Measurements from ENCODE around the gene SLC16A10.
"Not testable (repeated sequence)": the region's sequence is repeated elsewhere in the genome, so short reads cannot be mapped to it uniquely, and the experiment has no call there.

SLC16A10 gene, protein sequence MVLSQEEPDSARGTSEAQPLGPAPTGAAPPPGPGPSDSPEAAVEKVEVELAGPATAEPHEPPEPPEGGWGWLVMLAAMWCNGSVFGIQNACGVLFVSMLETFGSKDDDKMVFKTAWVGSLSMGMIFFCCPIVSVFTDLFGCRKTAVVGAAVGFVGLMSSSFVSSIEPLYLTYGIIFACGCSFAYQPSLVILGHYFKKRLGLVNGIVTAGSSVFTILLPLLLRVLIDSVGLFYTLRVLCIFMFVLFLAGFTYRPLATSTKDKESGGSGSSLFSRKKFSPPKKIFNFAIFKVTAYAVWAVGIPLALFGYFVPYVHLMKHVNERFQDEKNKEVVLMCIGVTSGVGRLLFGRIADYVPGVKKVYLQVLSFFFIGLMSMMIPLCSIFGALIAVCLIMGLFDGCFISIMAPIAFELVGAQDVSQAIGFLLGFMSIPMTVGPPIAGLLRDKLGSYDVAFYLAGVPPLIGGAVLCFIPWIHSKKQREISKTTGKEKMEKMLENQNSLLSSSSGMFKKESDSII

DNA sequence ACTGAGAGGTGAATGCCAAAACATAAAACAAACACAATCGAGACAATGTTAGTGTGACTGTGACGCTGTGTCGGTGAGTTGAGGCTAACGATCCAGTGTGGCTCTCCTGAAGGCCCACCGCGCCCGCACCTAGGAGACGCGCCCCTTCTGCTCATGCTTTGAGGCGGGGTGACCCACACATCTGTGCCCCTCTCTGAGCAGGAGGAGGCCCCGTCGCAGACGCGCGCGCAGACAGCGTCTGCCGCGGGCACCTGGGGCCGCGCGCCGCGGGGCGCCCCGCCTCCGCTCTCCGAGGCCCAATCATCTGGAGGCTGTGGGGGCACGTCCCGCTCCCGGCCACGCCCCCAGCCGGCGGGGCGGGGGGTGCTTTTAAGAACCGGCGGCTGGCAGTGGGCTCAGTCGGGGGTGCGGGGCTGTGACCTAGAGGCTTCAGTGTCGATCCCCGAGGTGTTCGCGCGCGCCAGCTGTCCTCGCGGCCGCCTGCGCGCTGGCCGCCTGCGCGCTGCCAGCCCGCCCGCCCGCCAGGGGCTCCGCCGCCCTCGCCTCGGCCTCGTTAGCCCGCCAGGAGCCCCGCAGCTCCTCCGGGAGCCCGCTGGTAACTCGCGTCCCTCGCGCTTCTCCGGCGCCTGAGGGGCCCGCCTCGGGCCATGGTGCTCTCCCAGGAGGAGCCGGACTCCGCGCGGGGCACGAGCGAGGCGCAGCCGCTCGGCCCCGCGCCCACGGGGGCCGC is at the start of gene SLC16A10:
Gene SLC16A10, plus strand, starts transcription at position 398 of the 730 bp plus-strand sequence. Its CDS starts 250 bp downstream, at position 648.
- Mint-ChIP-seq H3K36me3 (ENCODE audit: low read depth) (peaks cover 2% of the 10 kb centered on the region), H3K4me3 (peak within 1 kb of the TSS; percentile 87), H3K9me3 (no peaks in the 10 kb centered on the region), H3K4me1 (ENCODE audit: low read depth) (peaks cover 36% of the 10 kb centered on the region), H3K27ac (peak within 1 kb of the TSS; percentile 87), H3K27me3 (peaks cover 10% of the 10 kb centered on the region)
- peak; percentile 84 for DNase-seq

DNA sequence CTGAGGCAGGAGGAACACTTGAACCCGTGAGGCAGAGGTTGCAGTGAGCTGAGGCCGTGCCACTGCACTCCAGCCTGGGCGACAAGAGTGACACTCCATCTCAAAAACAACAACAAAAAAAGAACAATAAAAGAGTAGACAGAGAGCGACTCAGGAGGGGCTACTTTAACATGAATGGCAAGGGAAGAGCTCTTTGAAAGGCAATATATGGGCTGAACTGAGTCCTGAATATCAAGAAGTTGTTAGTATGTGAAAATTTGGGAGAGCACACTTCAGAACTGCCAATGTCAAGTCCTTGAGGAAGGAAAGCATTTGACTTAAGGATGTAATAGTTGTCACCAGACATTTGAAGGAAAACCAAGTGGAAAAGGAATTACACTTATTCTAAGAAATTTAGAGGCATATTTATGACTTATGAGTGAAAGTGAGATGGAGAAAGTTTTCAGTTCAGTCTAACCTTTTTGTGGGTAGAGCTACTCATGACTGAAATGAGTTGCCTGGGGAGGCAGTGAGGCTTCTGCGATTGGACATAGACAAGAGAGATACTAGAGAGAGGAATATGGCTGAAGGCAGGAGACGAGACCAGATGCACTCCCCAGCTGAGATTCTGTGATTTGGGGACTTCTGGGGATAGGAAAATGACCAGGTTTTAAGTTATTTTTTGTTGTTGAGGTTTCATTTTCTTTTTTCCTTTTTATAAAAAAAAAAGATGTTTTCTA is 48.6 kb upstream of the SLC16A10 start:
- Mint-ChIP-seq H3K9me3 (no peaks in the 10 kb centered on the region), H3K36me3 (ENCODE audit: low read depth) (no peaks in the 10 kb centered on the region), H3K27ac (peak overlapping the region; percentile 51), H3K4me3 (no peak overlapping the region), H3K27me3 (peaks cover 2% of the 10 kb centered on the region), H3K4me1 (ENCODE audit: low read depth) (peaks cover 9% of the 10 kb centered on the region)
- DNase-seq, result no peak

DNA sequence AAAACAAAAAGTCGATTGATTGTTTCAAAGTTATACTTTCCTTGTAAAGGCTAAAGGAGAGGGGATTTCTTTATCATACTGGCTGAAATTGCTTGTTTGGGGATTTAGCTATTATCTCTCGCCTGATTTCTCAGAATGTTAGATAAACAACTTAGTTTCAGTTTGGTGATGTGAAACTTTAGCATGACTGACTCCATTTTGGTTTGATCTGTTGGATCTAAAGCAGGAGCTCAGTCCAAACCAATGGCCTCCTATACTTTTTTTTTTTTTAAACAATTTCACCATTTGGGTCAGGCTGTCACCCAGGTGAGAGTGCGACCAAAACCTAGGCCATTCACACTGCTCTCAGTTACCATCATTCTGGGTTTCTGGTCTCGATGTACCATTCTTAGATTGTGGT is 45.4 kb upstream of the SLC16A10 start:
- DNase-seq, result no peak
- no peaks in the 10 kb centered on the region for H3K36me3 Mint-ChIP-seq (ENCODE audit: low read depth)
- H3K4me3 Mint-ChIP-seq, result no peak overlapping the region
- no peaks in the 10 kb centered on the region for H3K9me3 Mint-ChIP-seq
- H3K27me3 Mint-ChIP-seq, result peaks cover 2% of the 10 kb centered on the region
- H3K4me1 Mint-ChIP-seq (ENCODE audit: low read depth), result peaks cover 9% of the 10 kb centered on the region
- H3K27ac Mint-ChIP-seq, result no peak overlapping the region

DNA sequence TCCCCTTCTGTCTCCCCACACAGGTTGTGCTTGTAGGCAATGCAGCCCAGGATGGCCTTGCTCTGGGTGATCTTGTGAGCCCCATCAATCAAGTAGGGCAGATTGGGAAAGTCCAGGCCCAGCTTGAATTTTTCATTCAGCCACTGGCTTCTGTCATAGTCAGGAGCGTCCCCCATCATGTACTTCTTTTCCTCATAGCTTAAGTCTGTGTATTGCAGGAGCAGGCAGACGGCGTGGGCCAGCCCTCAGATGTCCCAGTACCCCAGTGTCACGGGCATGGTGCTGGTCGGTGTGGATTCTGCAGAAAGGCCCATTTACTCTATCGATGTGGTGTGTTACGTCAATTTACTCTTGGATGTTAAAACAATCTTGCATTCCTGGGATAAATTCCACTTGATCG is 40.1 kb upstream of the SLC16A10 start:
- no peak for DNase-seq
- no peaks in the 10 kb centered on the region for H3K9me3 Mint-ChIP-seq
- H3K36me3 Mint-ChIP-seq (ENCODE audit: low read depth), result no peaks in the 10 kb centered on the region
- no peaks in the 10 kb centered on the region for H3K27me3 Mint-ChIP-seq
- H3K4me3 Mint-ChIP-seq, result no peak overlapping the region
- no peak overlapping the region for H3K27ac Mint-ChIP-seq
- H3K4me1 Mint-ChIP-seq (ENCODE audit: low read depth), result no peaks in the 10 kb centered on the region

DNA sequence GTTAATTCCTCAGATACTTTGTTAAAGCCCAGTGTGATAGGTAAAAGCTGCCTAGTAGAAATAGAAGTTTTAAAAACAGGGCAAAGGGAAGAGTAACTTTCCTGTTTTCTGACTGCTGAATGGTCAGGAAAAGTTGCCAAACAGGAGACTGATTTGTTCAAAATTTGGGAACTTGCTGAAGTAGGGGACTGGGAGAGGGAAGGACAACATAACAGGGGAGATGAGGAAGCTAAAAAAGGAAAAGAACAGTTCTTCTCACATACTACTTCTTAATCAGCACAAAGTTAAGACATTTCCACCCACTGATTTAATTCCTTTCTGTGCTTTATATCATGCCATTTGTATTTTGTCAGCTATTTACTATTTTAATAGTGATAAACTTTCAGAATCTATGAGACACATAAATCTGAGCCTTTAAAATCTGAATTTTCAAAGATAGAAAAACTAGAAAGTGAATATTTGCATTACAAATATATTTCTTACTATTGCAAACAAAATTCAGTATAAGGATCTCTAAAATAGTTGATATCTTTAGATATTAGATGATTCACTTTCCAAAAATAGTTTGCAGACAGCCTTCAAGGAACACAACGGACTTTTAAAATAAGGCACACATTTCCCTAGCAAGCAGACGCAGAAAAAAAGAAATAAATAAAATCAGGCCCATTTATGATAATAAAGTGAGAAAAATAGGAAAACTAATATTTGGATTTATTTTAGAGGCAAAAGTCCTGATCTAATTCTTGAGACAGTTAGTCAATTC is 36.9 kb upstream of the SLC16A10 start:
- no peaks in the 10 kb centered on the region for H3K36me3 Mint-ChIP-seq (ENCODE audit: low read depth)
- H3K4me1 Mint-ChIP-seq (ENCODE audit: low read depth), result no peaks in the 10 kb centered on the region
- H3K27me3 Mint-ChIP-seq, result no peaks in the 10 kb centered on the region
- H3K9me3 Mint-ChIP-seq, result no peaks in the 10 kb centered on the region
- no peak overlapping the region for H3K4me3 Mint-ChIP-seq
- H3K27ac Mint-ChIP-seq, result no peak overlapping the region
- DNase-seq, result no peak

DNA sequence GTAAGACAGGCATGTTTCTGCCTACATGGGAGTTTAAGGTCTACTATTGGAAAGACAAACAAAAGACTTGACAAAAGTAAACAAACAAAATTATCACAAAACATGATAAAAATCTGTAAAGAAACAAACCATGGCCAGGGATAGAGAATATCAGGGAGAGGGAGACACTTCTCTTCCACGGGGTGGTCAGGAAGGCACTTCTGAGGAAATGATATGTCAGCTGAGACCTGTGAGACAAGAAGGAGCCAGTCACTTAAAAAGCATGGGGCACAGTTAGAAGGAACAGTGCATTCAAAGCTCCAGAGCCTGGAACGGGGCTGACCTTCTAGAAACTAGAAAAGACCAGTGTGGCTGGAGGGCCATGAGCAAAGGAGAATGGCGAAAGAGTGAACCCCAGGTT is 35.1 kb upstream of the SLC16A10 start:
- no peak overlapping the region for H3K27ac Mint-ChIP-seq
- H3K4me1 Mint-ChIP-seq (ENCODE audit: low read depth), result no peaks in the 10 kb centered on the region
- H3K9me3 Mint-ChIP-seq, result no peaks in the 10 kb centered on the region
- no peaks in the 10 kb centered on the region for H3K36me3 Mint-ChIP-seq (ENCODE audit: low read depth)
- DNase-seq, result no peak
- H3K27me3 Mint-ChIP-seq, result no peaks in the 10 kb centered on the region
- H3K4me3 Mint-ChIP-seq, result no peak overlapping the region

DNA sequence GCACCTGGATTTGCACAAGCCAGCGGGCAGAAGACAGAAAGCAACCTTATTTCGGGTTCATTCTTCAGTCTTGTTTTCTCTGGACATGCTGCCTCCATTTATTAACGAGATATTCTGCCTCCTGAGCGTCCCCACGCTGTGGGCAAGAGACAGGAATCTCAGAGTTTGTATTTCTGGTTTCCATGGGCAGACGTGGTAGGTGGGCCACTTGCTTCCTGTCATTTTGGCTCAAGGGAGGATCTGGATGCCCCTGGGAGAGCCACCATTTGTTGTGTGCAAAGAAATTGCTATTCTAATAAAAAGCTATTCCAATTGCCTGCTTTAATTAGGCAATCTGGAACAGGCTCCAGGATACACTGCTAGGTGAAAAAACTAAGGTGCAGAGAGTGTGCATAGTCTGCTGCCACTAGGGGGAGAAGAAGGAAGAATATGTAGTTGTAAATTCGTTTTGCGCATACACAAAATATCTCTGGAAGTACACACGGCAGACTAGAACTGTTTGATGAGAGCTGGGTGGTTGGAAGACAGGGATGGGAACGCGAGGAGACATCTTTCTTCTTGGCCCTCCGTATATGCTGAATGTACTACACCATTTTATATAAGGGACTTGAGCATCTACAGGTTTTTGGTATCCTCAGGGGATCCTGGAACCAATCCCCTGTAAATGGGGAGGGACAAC is 30.1 kb upstream of the SLC16A10 start:
- Mint-ChIP-seq H3K36me3 (ENCODE audit: low read depth) (no peaks in the 10 kb centered on the region), H3K27ac (no peak overlapping the region), H3K9me3 (no peaks in the 10 kb centered on the region), H3K27me3 (no peaks in the 10 kb centered on the region), H3K4me3 (no peak overlapping the region), H3K4me1 (ENCODE audit: low read depth) (peaks cover 2% of the 10 kb centered on the region)
- no peak for DNase-seq

DNA sequence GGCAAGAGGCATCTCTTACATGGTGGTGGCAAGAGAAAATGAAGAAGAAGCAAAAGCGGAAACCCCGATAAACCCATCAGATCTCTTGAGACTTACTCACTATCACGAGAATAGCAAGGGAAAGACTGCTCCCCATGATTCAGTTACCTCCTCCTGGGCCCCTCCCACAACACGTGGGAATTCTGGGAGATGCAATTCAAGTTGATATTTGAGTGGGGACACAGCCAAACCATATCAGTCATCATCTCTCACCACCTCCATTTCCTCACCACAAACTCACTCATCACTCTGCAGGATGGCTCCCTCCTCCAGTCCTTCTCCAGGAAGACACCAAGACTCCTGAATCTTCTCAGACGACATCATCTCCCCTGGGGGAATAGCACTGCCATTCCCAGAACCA is 25.8 kb upstream of the SLC16A10 start:
- peaks cover 2% of the 10 kb centered on the region for H3K4me1 Mint-ChIP-seq (ENCODE audit: low read depth)
- no peak overlapping the region for H3K4me3 Mint-ChIP-seq

DNA sequence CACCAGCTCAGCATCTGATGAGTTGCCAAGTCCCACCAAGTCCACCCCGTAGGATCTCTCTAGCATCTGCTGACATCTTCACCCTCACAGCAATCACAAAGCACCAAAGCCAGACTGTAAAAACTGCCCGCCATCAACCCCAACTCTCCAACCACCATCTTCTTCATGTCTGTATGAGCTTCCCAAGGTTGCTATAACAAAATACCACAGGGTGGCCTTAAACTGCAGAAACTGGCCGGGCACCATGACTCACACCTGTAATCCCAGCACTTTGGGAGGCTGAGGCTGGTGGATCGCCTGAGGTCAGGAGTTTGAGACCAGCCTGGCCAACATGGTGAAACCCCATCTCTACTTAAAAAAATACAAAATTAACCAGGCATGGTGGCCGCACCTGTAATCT is 25.3 kb upstream of the SLC16A10 start:
- not testable (repeated sequence) for H3K4me1 Mint-ChIP-seq (ENCODE audit: low read depth); DNase-seq; H3K36me3 Mint-ChIP-seq (ENCODE audit: low read depth); H3K27ac Mint-ChIP-seq; H3K9me3 Mint-ChIP-seq; H3K4me3 Mint-ChIP-seq; H3K27me3 Mint-ChIP-seq

More for the DNA sequence above, 25.8 kb upstream of the SLC16A10 start:
- no peak overlapping the region for H3K27ac Mint-ChIP-seq
- no peaks in the 10 kb centered on the region for H3K9me3 Mint-ChIP-seq
- H3K36me3 Mint-ChIP-seq (ENCODE audit: low read depth), result no peaks in the 10 kb centered on the region
- H3K27me3 Mint-ChIP-seq, result peaks cover 4% of the 10 kb centered on the region
- DNase-seq, result no peak

DNA sequence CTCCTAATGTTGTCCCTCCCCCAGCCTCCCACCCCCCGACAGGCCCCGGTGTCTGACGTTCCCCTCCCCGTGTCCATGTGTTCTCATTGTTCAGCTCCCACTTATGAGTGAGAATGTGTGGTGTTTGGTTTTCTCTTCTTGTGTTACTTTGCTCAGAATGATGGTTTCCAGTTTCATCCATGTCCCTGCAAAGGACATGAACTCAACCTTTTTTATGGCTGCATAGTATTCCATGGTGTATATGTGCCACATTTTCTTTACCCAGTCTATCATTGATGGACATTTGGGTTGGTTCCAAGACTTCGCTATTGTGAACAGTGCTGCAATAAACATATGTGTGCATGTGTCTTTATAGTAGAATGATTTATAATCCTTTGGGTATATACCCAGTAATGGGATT is 24.4 kb upstream of the SLC16A10 start:
- DNase-seq; H3K4me1 Mint-ChIP-seq (ENCODE audit: low read depth); H3K4me3 Mint-ChIP-seq; H3K36me3 Mint-ChIP-seq (ENCODE audit: low read depth); H3K9me3 Mint-ChIP-seq; H3K27me3 Mint-ChIP-seq: not testable (repeated sequence)
- H3K27ac Mint-ChIP-seq, result peak overlapping the region; percentile 55

DNA sequence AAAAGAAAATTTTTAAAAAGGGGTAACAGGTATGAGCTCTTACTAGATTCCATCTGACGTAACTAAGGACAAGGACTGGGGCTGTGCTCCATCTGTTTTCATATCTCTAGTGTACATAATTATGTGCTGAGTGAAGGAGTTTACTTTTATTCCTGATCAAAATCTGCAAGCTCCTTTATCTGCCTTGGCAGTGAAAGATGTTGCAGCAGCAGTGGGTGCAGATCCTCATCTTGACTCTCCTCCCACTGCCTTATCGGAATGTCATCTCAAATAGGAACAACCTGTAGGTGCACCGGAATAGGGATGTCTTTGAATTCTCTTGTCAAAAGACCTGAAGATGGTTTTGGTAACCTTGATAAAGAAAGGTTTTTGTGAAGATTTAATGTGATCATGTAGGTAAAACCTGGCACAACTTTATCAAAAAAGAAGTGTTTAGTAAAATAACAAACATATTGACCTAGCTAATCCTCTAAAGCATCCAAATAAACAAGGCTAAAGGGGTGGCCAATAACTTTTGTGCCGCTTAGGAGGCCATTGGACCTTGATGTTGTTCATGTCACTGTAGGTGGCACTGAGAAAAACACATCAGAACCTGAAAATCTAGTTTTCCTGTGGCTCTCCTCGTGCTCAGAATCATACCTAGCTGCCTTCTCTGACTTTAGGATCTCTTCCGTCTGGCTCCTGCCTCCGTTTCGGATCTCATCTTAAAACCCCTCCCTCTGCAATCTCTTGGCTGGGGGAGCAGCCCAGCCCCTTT is 19.0 kb upstream of the SLC16A10 start:
- H3K36me3 Mint-ChIP-seq (ENCODE audit: low read depth), result no peaks in the 10 kb centered on the region

DNA sequence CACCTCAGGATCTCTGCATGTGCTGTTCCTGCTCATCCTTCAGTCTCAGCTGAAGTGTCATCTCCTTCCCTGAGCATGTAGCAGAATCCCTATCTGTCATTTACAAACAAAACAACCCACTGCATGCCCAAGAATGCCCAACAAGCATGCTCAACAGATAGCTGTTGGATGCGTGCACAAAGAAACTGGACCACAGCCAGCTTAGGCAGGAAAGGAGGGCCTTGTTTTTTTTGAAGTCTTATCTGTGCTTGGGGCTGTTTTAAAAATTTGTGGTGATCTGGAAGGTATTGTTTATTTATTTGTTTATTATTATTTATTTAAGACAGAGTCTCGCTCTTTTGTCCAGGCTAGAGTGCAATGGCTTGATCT is 18.5 kb upstream of the SLC16A10 start:
- no peak for DNase-seq
- Mint-ChIP-seq H3K4me1 (ENCODE audit: low read depth) (no peaks in the 10 kb centered on the region), H3K36me3 (ENCODE audit: low read depth) (no peaks in the 10 kb centered on the region), H3K4me3 (no peak overlapping the region), H3K9me3 (no peaks in the 10 kb centered on the region), H3K27me3 (peaks cover 14% of the 10 kb centered on the region), H3K27ac (no peak overlapping the region)

More for the DNA sequence above, 19.0 kb upstream of the SLC16A10 start:
- Mint-ChIP-seq H3K27ac (no peak overlapping the region), H3K9me3 (no peaks in the 10 kb centered on the region), H3K4me1 (ENCODE audit: low read depth) (no peaks in the 10 kb centered on the region), H3K4me3 (no peak overlapping the region), H3K27me3 (peaks cover 14% of the 10 kb centered on the region)
- no peak for DNase-seq

DNA sequence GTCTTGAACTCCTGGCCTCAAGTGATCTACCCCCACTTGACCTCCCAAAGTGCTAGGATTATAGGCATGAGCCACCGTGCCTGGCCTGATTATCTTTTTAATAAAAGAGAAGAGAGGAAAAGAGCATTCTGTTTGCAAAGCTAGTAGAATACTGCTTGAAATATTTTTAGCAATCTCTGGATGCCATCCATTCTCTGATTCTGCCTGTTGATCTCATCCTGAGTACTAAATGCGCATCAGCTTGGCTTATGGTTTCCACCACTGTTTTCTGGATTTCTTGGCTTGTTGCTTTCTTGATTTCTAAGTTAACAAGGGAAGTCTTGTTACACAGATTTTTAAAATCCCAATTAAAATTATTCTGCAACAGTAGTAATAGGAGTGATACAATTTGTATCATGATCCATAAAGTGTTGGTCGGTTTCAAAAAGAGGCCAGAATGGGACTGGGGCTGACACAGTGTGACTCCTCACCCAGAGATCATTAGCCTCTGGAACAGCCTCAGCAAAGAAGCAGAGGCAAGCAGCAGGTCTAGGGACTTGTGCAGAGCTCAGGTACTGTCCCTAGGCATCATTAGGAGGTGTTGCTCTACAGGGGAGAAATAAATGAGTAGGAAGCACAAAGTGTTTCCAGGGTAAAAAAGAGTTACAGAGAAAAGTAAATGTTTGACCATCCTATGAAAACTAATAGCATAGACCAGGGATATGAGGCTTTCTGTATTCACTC is 17.8 kb upstream of the SLC16A10 start:
- no peaks in the 10 kb centered on the region for H3K36me3 Mint-ChIP-seq (ENCODE audit: low read depth)
- no peak for DNase-seq
- no peak overlapping the region for H3K27ac Mint-ChIP-seq
- H3K4me3 Mint-ChIP-seq, result no peak overlapping the region
- no peaks in the 10 kb centered on the region for H3K9me3 Mint-ChIP-seq
- H3K4me1 Mint-ChIP-seq (ENCODE audit: low read depth), result no peaks in the 10 kb centered on the region
- peaks cover 10% of the 10 kb centered on the region for H3K27me3 Mint-ChIP-seq
